K562 (cell line): ENCODE results near the gene C1QTNF12. TPM values are rescaled to one million over a fixed set of nuclear protein-coding genes. Genes with fewer than 3 reads are reported as not detected.
A peak's percentile ranks its signal among the peaks of the same experiment; 100 is the strongest.

Source experiments
- ATF4 ChIP-seq: fragments of 450-650 bp; formaldehyde crosslinking; IDR thresholded peaks from 2 replicates; pipeline ENCODE4 v1.4.0; 2022; ENCODE audit warnings: mild to moderate bottlenecking, moderate library complexity
- BACH1 ChIP-seq: fragments of 200-800 bp; sonication (Bioruptor generic); IDR thresholded peaks from 2 replicates; pipeline ENCODE4 v1.6.1; 2016; ENCODE audit warnings: missing genetic modification characterization, missing compliant biosample characterization
- CEBPZ ChIP-seq: fragments of 150-350 bp; IDR thresholded peaks from 2 replicates; pipeline ENCODE4 v1.6.1; 2014; ENCODE audit warnings: low read depth, mild to moderate bottlenecking, low read length, borderline replicate concordance
- CHD2 ChIP-seq: IDR thresholded peaks from 2 replicates; pipeline ENCODE4 v1.6.1; 2011; ENCODE audit warnings: low read depth, low read length
- CREB3L1 ChIP-seq: fragments of 450-650 bp; IDR thresholded peaks from 2 replicates; pipeline ENCODE4 v1.6.1; 2014; ENCODE audit warnings: low read depth, mild to moderate bottlenecking, moderate library complexity, borderline replicate concordance
- FOS ChIP-seq: IDR thresholded peaks from 3 replicates; pipeline ENCODE4 v1.6.1; 2011; ENCODE audit not compliant: insufficient read length; ENCODE audit errors: extremely low read depth
- FOXK2 ChIP-seq, 2 experiments: fragments of 450-650 bp; IDR thresholded peaks in 1 of 2; conservative IDR thresholded peaks in 1 of 2; 2 replicates each; pipeline ENCODE4 v1.6.1; 2016; ENCODE audit warnings: low read depth in 2 of 2, mild to moderate bottlenecking in 1 of 2
- ILK ChIP-seq: fragments of 450-650 bp; IDR thresholded peaks from 2 replicates; pipeline ENCODE4 v1.6.1; 2016; ENCODE audit warnings: missing genetic modification characterization, low read depth, mild to moderate bottlenecking, missing compliant biosample characterization, moderate library complexity, borderline replicate concordance
- JUNB ChIP-seq: fragments of 450-650 bp; formaldehyde crosslinking; conservative IDR thresholded peaks from 2 replicates; pipeline ENCODE4 v1.4.0; 2020; ENCODE audit warnings: mild to moderate bottlenecking
- LCOR ChIP-seq: sonication (generic); formaldehyde crosslinking; IDR thresholded peaks from 2 replicates; pipeline ENCODE4 v1.8.0; 2022; ENCODE audit warnings: mild to moderate bottlenecking, missing genetic modification reagents
- NR2F6 ChIP-seq: fragments of 450-650 bp; formaldehyde crosslinking; IDR thresholded peaks from 2 replicates; pipeline ENCODE4 v1.4.0; 2020; ENCODE audit warnings: mild to moderate bottlenecking
- PHF21A ChIP-seq: fragments of 450-650 bp; IDR thresholded peaks from 2 replicates; pipeline ENCODE4 v1.6.1; 2017; ENCODE audit warnings: low read depth, borderline replicate concordance
- POLR2AphosphoS5 ChIP-seq: IDR thresholded peaks from 2 replicates; pipeline ENCODE4 v1.6.1; 2011; ENCODE audit warnings: mild to moderate bottlenecking, low read depth, low read length, moderate library complexity; ENCODE audit not compliant: control insufficient read depth, insufficient read depth
- POLR2H ChIP-seq: IDR thresholded peaks from 2 replicates; pipeline ENCODE4 v1.6.1; 2016; ENCODE audit warnings: missing genetic modification characterization, low read depth, mild to moderate bottlenecking, control low read depth, missing compliant biosample characterization, moderate library complexity
- POLR3G ChIP-seq: IDR thresholded peaks from 2 replicates; pipeline ENCODE4 v1.6.1; 2011; ENCODE audit not compliant: insufficient read length, insufficient replicate concordance; ENCODE audit errors: extremely low read depth
- RBBP5 ChIP-seq: fragments of 200-600 bp; sonication (generic); IDR thresholded peaks from 2 replicates; pipeline ENCODE4 v1.6.1; 2012; ENCODE audit warnings: borderline replicate concordance, mild to moderate bottlenecking, low read length, control low read depth, inconsistent platforms; ENCODE audit not compliant: insufficient read depth, poor library complexity, severe bottlenecking
- RNF2 ChIP-seq: sonication (generic); IDR thresholded peaks from 2 replicates; pipeline ENCODE4 v1.6.1; 2016
- USF1 ChIP-seq: sonication (generic); formaldehyde crosslinking; IDR thresholded peaks from 2 replicates; pipeline ENCODE4 v1.9.0; 2022; ENCODE audit warnings: mild to moderate bottlenecking, missing genetic modification reagents
- ZC3H11A ChIP-seq: IDR thresholded peaks from 2 replicates; pipeline ENCODE4 v1.6.1; 2012; ENCODE audit warnings: low read depth, low read length, improper control_type of control experiment
- ZNF696 ChIP-seq: fragments of 250-450 bp; sonication (Bioruptor Pico); conservative IDR thresholded peaks from 2 replicates; pipeline ENCODE4 v1.4.0; 2020; ENCODE audit warnings: mild to moderate bottlenecking, moderate library complexity
- ZNF76 ChIP-seq: fragments of 250-450 bp; sonication (Bioruptor Pico); IDR thresholded peaks from 2 replicates; pipeline ENCODE4 v1.4.0; 2020; ENCODE audit warnings: mild to moderate bottlenecking, moderate library complexity, borderline replicate concordance
- ZNF778 ChIP-seq: fragments of 450-650 bp; formaldehyde crosslinking; IDR thresholded peaks from 2 replicates; pipeline ENCODE4 v1.4.0; 2020; ENCODE audit warnings: mild to moderate bottlenecking, moderate library complexity
- polyA plus RNA-seq, 8 experiments: library from polyadenylated mRNA; depleted of rRNA in 4 of 8; stranded (reverse) in 5 of 8; unstranded in 3 of 8; fragments of >200 nt; fragmentation: Nextera tagmentation in 2 of 8; fragmentation: Illumina TruSeq in 1 of 8; extraction: Ambion mirVana in 2 of 8; extraction: Trizol in 1 of 8; gene quantifications; 2 replicates each; pipeline versions ENCODE4 v1.2.1 to v1.2.3, GENCODE V29; 2011 to 2014; ENCODE audit warnings: inconsistent platforms in 1 of 8, missing spikeins in 1 of 8
- total RNA-seq, 7 experiments: library from RNA; depleted of rRNA in 6 of 7; stranded (reverse); fragments of >200 nt in 6 of 7; fragmentation: Illumina TruSeq in 2 of 7; extraction: Trizol in 2 of 7; gene quantifications; 2 replicates each; pipeline versions ENCODE4 v1.2.1 to v1.2.3, GENCODE V29; 2011 to 2021; ENCODE audit warnings: low replicate concordance in 1 of 7

The C1QTNF12 gene
- total and polyA plus RNA-seq, 9 of the 15 experiments (the other 6 are each of a cell fraction or from before 2014, with no cell fraction given), result 0.11 to 4.3 (median 0.93) TPM; not detected in 3

- peak; percentile 92 for TF ChIP-seq POLR2H (tag)
- no peak for TF ChIP-seq NR2F6
- no peak for TF ChIP-seq POLR3G
- TF ChIP-seq RBBP5, result peak; percentile 79
- no peak for TF ChIP-seq CEBPZ
- TF ChIP-seq ZNF76, result peak; percentile 90; the same call in 1 of the 2 replicates
- TF ChIP-seq POLR2AphosphoS5, result peak; percentile 89
- TF ChIP-seq ZNF696 (CRISPR knock-in tag), result no peak
- TF ChIP-seq FOS, result peak; percentile 88
- TF ChIP-seq CHD2, result peak; percentile 64
- TF ChIP-seq JUNB (CRISPR knock-in tag), result no peak
- no peak for TF ChIP-seq ZNF778 (CRISPR knock-in tag)
- no peak for TF ChIP-seq FOXK2 (conservative IDR thresholded peaks at IDR 0.05 in 1 of 2, IDR thresholded peaks at IDR 0.05 in 1 of 2; ENCODE audit: low read depth in 2 of 2)
- no peak for TF ChIP-seq LCOR (CRISPR knock-in tag)
- no peak for TF ChIP-seq ILK
- TF ChIP-seq BACH1, result no peak
- TF ChIP-seq RNF2, result no peak
- no peak for TF ChIP-seq ATF4 (CRISPR knock-in tag)
- peak; percentile 38; the same call in 1 of the 2 replicates for TF ChIP-seq CREB3L1
- TF ChIP-seq ZC3H11A, result no peak
- no peak for TF ChIP-seq PHF21A
- peak; percentile 94 for TF ChIP-seq USF1 (CRISPR knock-in tag)
Observed at GRCh38 chr1:1231400-1232207, 14.9 kb downstream of the C1QTNF12 start, which contains the start of gene SDF4 (continued).
